ENCODE data around the gene TIMM23. TPM values are rescaled to one million over a fixed set of nuclear protein-coding genes. Genes with fewer than 3 reads are reported as not detected.
A peak's percentile ranks its signal among the peaks of the same experiment; 100 is the strongest.

Gene TIMM23
- total RNA-seq, 1 experiment from 2014 or later = 99.0 TPM

- no peak for DNase-seq (ENCODE audit: low spot score)
- H3K4me1 Mint-ChIP-seq = 0 out of 2 replicates have a peak, but pooled peaks cover 6% of the 10 kb centered on the region
- no peak for ATAC-seq
- H3K27me3 Mint-ChIP-seq (ENCODE audit: low read depth) = no peaks in the 10 kb centered on the region
- CTCF ChIA-PET = no interaction called here
- H3K36me3 Mint-ChIP-seq = no peaks in the 10 kb centered on the region
- H3K4me3 Mint-ChIP-seq = no peak overlapping the region
- POLR2A ChIA-PET = no interaction called here
- H3K27ac Mint-ChIP-seq = no peak overlapping the region
- no peaks in the 10 kb centered on the region for H3K9me3 Mint-ChIP-seq
- TF ChIP-seq KAT7 (CRISPR knock-in tag; IDR thresholded peaks at IDR 0.05; ENCODE audit: borderline replicate concordance) = no peak
- TF ChIP-seq NR2C2 (CRISPR knock-in tag; IDR thresholded peaks at IDR 0.05) = no peak
- TF ChIP-seq AR (CRISPR knock-in tag; IDR thresholded peaks at IDR 0.05) = no peak
- no peak for TF ChIP-seq ESRRA (CRISPR knock-in tag; IDR thresholded peaks at IDR 0.05; ENCODE audit: borderline replicate concordance)
- TF ChIP-seq ZNF219 (CRISPR knock-in tag; IDR thresholded peaks at IDR 0.05; ENCODE audit: borderline replicate concordance) = no peak
- TF ChIP-seq, protein P1, sequence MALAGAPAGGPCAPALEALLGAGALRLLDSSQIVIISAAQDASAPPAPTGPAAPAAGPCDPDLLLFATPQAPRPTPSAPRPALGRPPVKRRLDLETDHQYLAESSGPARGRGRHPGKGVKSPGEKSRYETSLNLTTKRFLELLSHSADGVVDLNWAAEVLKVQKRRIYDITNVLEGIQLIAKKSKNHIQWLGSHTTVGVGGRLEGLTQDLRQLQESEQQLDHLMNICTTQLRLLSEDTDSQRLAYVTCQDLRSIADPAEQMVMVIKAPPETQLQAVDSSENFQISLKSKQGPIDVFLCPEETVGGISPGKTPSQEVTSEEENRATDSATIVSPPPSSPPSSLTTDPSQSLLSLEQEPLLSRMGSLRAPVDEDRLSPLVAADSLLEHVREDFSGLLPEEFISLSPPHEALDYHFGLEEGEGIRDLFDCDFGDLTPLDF (CRISPR knock-in tag; IDR thresholded peaks at IDR 0.05) = no peak
These were observed 70.2 kb downstream of the TIMM23 start for GRCh38 chr10:46042527-46042926.

DNA sequence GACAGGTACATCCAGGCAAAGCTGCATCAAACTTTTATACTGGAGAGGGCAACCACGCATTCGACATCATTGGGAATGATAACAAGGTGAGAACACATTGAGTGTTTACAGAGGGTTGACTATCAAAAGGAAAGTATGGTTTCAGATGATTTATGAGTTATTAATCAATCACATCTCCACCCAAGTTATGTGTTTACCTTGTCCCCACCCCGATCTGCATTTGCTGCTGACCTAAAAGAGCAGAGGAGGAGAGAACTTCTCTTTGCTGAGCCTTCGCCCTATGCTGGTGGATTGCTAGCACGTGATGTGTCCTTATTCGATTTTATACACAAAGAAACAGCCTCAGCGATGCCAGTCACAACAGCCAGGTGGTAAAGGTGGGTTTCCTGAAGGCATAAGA, 74.0 kb downstream of the TIMM23 start, which contains the start of gene MSMB:
Gene MSMB (minus strand): TSS at position 9 of the 400 bp plus-strand sequence. CDS start 32 bp downstream, outside the sequence.
- DNase-seq (ENCODE audit: low spot score) = no peak
- ATAC-seq = no peak
- no peaks in the 10 kb centered on the region for H3K9me3 Mint-ChIP-seq
- no peaks in the 10 kb centered on the region for H3K36me3 Mint-ChIP-seq
- no peak within 1 kb of the TSS for H3K4me3 Mint-ChIP-seq
- 0 out of 2 replicates have a peak, but pooled peaks cover 9% of the 10 kb centered on the region for H3K4me1 Mint-ChIP-seq
- no peak within 1 kb of the TSS for H3K27ac Mint-ChIP-seq
- no peaks in the 10 kb centered on the region for H3K27me3 Mint-ChIP-seq (ENCODE audit: low read depth)
- no peak for TF ChIP-seq ZNF121 (CRISPR knock-in tag; IDR thresholded peaks at IDR 0.05)
- ChIA-PET CTCF (no interaction called here), POLR2A (no interaction called here)

DNA sequence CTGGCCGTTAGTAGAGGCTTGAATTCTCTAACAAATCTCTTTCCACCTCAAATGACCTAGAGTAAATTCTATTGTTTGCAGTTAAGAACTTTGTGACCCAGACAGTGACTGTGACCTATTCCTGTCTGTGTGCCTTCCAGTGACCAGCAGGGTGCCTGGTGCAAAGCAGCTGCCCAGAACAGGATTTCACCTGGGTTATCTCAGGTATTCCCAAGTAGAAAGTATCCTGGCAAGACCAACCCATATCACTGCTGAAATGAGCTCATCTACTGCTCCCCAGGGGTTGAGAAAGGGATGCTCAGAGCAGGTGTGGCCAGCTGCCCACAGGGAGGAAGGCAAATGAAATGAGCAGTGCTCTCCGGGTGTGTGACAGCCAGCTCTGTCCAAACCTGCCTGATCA, 75.9 kb downstream of the TIMM23 start:
- Mint-ChIP-seq H3K4me3 (no peak overlapping the region), H3K9me3 (no peaks in the 10 kb centered on the region), H3K27me3 (ENCODE audit: low read depth) (no peaks in the 10 kb centered on the region; the same call in 1 of the 2 replicates), H3K36me3 (no peaks in the 10 kb centered on the region), H3K4me1 (peaks cover 18% of the 10 kb centered on the region), H3K27ac (no peak overlapping the region)
- CTCF ChIA-PET = interaction anchor here (1.0 kb wide), 1 partner anchor 53 kb away, joined by 3 read pairs; no protein-coding TSS in a partner anchor
- DNase-seq (ENCODE audit: low spot score) = no peak
- POLR2A ChIA-PET = no interaction called here
- peak; percentile 36 for ATAC-seq
- TF ChIP-seq ZNF232 (CRISPR knock-in tag; IDR thresholded peaks at IDR 0.05) (no peak), ZSCAN18 (CRISPR knock-in tag; IDR thresholded peaks at IDR 0.05) (no peak), ATF3 (CRISPR knock-in tag; conservative IDR thresholded peaks at IDR 0.05) (no peak), USF1 (CRISPR knock-in tag; IDR thresholded peaks at IDR 0.05) (no peak), ESRRA (CRISPR knock-in tag; IDR thresholded peaks at IDR 0.05; ENCODE audit: borderline replicate concordance) (no peak), OVOL2 (CRISPR knock-in tag; IDR thresholded peaks at IDR 0.05; ENCODE audit: borderline replicate concordance) (no peak), RELA (CRISPR knock-in tag; IDR thresholded peaks at IDR 0.05; ENCODE audit: borderline replicate concordance) (no peak), FOXJ3 (CRISPR knock-in tag; IDR thresholded peaks at IDR 0.05; ENCODE audit: borderline replicate concordance) (no peak), PRRX2 (CRISPR knock-in tag; IDR thresholded peaks at IDR 0.05) (no peak), ZNF425 (CRISPR knock-in tag; conservative IDR thresholded peaks at IDR 0.05) (no peak), SMAD3 (CRISPR knock-in tag; IDR thresholded peaks at IDR 0.05; ENCODE audit: borderline replicate concordance) (no peak)
- TF ChIP-seq, protein P2, sequence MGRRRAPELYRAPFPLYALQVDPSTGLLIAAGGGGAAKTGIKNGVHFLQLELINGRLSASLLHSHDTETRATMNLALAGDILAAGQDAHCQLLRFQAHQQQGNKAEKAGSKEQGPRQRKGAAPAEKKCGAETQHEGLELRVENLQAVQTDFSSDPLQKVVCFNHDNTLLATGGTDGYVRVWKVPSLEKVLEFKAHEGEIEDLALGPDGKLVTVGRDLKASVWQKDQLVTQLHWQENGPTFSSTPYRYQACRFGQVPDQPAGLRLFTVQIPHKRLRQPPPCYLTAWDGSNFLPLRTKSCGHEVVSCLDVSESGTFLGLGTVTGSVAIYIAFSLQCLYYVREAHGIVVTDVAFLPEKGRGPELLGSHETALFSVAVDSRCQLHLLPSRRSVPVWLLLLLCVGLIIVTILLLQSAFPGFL (CRISPR knock-in tag; IDR thresholded peaks at IDR 0.05; ENCODE audit: borderline replicate concordance) = no peak
- TF ChIP-seq, protein P3, sequence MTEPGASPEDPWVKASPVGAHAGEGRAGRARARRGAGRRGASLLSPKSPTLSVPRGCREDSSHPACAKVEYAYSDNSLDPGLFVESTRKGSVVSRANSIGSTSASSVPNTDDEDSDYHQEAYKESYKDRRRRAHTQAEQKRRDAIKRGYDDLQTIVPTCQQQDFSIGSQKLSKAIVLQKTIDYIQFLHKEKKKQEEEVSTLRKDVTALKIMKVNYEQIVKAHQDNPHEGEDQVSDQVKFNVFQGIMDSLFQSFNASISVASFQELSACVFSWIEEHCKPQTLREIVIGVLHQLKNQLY (CRISPR knock-in tag; IDR thresholded peaks at IDR 0.05) = no peak
- TF ChIP-seq, protein P4, sequence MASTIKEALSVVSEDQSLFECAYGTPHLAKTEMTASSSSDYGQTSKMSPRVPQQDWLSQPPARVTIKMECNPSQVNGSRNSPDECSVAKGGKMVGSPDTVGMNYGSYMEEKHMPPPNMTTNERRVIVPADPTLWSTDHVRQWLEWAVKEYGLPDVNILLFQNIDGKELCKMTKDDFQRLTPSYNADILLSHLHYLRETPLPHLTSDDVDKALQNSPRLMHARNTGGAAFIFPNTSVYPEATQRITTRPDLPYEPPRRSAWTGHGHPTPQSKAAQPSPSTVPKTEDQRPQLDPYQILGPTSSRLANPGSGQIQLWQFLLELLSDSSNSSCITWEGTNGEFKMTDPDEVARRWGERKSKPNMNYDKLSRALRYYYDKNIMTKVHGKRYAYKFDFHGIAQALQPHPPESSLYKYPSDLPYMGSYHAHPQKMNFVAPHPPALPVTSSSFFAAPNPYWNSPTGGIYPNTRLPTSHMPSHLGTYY (CRISPR knock-in tag; IDR thresholded peaks at IDR 0.05) = no peak

Data from WTC11 (cell line).